GM23338 (cell line): ENCODE results near the gene REPS1.

Experiments
- CREB1 ChIP-seq: fragments of 250-450 bp; sonication (Bioruptor Pico); IDR thresholded peaks from 2 replicates; pipeline ENCODE4 v1.5.0; 2020; ENCODE audit warnings: low read depth, mild to moderate bottlenecking, moderate library complexity
- EZH2 ChIP-seq: fragments of 200-600 bp; sonication (generic); IDR thresholded peaks from one replicate; pipeline ENCODE4 v1.8.0; 2017; ENCODE audit warnings: antibody characterized with exemption, mild to moderate bottlenecking, low read depth; ENCODE audit not compliant: unreplicated experiment
- EZH2phosphoT487 ChIP-seq: fragments of 200-600 bp; sonication (generic); IDR thresholded peaks from one replicate; pipeline ENCODE4 v1.8.1; 2018; ENCODE audit warnings: antibody characterized with exemption; ENCODE audit not compliant: unreplicated experiment
- POLR2AphosphoS5 ChIP-seq: IDR thresholded peaks from 2 replicates; pipeline ENCODE4 v1.6.1; 2016; ENCODE audit warnings: antibody characterized with exemption, low read depth
- ZNF114 ChIP-seq: fragments of 250-450 bp; sonication (Bioruptor Pico); IDR thresholded peaks from 2 replicates; pipeline ENCODE4 v1.5.0; 2020; ENCODE audit warnings: mild to moderate bottlenecking, moderate library complexity
- TF ChIP-seq, protein P1 (sequence below): IDR thresholded peaks from one replicate; pipeline ENCODE4 v1.6.1; 2018; ENCODE audit warnings: antibody characterized with exemption; ENCODE audit not compliant: unreplicated experiment
- TF ChIP-seq, protein P2 (sequence below), 2 experiments: fragments of 200-600 bp in 1 of 2; sonication (generic) in 1 of 2; conservative IDR thresholded peaks; 2 replicates each; pipeline versions ENCODE4 v1.5.1 to v1.6.1; 2016 to 2017; ENCODE audit warnings: antibody characterized with exemption in 2 of 2, low read depth in 2 of 2, mild to moderate bottlenecking in 2 of 2, moderate library complexity in 1 of 2

GRCh38 chr6:138975815-138976214, 12.2 kb downstream of the REPS1 start:
- TF ChIP-seq, protein P1, sequence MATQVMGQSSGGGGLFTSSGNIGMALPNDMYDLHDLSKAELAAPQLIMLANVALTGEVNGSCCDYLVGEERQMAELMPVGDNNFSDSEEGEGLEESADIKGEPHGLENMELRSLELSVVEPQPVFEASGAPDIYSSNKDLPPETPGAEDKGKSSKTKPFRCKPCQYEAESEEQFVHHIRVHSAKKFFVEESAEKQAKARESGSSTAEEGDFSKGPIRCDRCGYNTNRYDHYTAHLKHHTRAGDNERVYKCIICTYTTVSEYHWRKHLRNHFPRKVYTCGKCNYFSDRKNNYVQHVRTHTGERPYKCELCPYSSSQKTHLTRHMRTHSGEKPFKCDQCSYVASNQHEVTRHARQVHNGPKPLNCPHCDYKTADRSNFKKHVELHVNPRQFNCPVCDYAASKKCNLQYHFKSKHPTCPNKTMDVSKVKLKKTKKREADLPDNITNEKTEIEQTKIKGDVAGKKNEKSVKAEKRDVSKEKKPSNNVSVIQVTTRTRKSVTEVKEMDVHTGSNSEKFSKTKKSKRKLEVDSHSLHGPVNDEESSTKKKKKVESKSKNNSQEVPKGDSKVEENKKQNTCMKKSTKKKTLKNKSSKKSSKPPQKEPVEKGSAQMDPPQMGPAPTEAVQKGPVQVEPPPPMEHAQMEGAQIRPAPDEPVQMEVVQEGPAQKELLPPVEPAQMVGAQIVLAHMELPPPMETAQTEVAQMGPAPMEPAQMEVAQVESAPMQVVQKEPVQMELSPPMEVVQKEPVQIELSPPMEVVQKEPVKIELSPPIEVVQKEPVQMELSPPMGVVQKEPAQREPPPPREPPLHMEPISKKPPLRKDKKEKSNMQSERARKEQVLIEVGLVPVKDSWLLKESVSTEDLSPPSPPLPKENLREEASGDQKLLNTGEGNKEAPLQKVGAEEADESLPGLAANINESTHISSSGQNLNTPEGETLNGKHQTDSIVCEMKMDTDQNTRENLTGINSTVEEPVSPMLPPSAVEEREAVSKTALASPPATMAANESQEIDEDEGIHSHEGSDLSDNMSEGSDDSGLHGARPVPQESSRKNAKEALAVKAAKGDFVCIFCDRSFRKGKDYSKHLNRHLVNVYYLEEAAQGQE: no peak
- TF ChIP-seq CREB1 (CRISPR knock-in tag): no peak
- no peak for TF ChIP-seq EZH2
- TF ChIP-seq, protein P2, sequence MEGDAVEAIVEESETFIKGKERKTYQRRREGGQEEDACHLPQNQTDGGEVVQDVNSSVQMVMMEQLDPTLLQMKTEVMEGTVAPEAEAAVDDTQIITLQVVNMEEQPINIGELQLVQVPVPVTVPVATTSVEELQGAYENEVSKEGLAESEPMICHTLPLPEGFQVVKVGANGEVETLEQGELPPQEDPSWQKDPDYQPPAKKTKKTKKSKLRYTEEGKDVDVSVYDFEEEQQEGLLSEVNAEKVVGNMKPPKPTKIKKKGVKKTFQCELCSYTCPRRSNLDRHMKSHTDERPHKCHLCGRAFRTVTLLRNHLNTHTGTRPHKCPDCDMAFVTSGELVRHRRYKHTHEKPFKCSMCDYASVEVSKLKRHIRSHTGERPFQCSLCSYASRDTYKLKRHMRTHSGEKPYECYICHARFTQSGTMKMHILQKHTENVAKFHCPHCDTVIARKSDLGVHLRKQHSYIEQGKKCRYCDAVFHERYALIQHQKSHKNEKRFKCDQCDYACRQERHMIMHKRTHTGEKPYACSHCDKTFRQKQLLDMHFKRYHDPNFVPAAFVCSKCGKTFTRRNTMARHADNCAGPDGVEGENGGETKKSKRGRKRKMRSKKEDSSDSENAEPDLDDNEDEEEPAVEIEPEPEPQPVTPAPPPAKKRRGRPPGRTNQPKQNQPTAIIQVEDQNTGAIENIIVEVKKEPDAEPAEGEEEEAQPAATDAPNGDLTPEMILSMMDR (conservative IDR thresholded peaks at IDR 0.05; ENCODE audit: low read depth in 2 of 2): no peak
- TF ChIP-seq POLR2AphosphoS5: no peak
- TF ChIP-seq EZH2phosphoT487: no peak
- TF ChIP-seq ZNF114: no peak
